HCT116 (cell line): ENCODE measurements around the gene THSD8. TPM values are rescaled to one million over a fixed set of nuclear protein-coding genes. Genes with fewer than 3 reads are reported as not detected.

Source experiments
- ATAC-seq: fragments of 200-7000 bp; cut with Tn5 transposase; 2 replicates; pipeline ENCODE4 v1.9.1; 2020; ENCODE audit warnings: mild to moderate bottlenecking, moderate library complexity
- BruUV-seq: library from RNA; stranded (reverse); fragments of 400-500 nt; replicated peaks from 2 replicates; lab custom pipeline; 2021; lab: Mats Ljungman, UMichigan
- CTCF ChIA-PET: fragments of 300-600 bp; sonication (Branson Sonifier 250); formaldehyde crosslinking; loops from one replicate; lab custom pipeline; 2021; ENCODE audit warnings: antibody characterized with exemption; lab: Charles Lee
- POLR2A ChIA-PET: fragments of 300-600, 350-600 bp; sonication (Branson Sonifier 250); formaldehyde crosslinking; loops from one replicate; lab custom pipeline; 2021; ENCODE audit warnings: antibody characterized with exemption; lab: Charles Lee
- RAD21 ChIA-PET, 2 experiments: fragments of 300-600 bp; sonication (Branson Sonifier 250); formaldehyde crosslinking; loops; one replicate each; lab custom pipeline; 2023; ENCODE audit warnings: low total read pairs in 2 of 2; ENCODE audit not compliant: uncharacterized antibody in 2 of 2, unreplicated experiment in 2 of 2, low non-redundant PET in 1 of 2; lab: Charles Lee
- DNase-seq: peaks from one replicate; pipeline ENCODE4 v3.0.0-alpha.2; 2010; ENCODE audit warnings: low read depth, low spot score
- H2AFZ ChIP-seq: fragments of 200-600 bp; shearing (Covaris generic), sonication (generic); 2 replicates; pipeline ENCODE4 v1.6.1; 2017; ENCODE audit warnings: low read depth, mixed run types, mixed read lengths, antibody characterized with exemption, low read length; ENCODE audit not compliant: poor library complexity, severe bottlenecking
- H3K27ac ChIP-seq: 2 replicates; pipeline ENCODE4 v1.5.1; 2012; ENCODE audit warnings: low read depth, low read length
- H3K27me3 ChIP-seq: fragments of 200-600 bp; sonication (generic); 2 replicates; pipeline ENCODE4 v1.6.1; 2016; ENCODE audit warnings: mixed run types, low read length, mixed read lengths; ENCODE audit not compliant: insufficient read depth
- H3K36me3 ChIP-seq, 2 experiments: fragments of 200-500 bp in 1 of 2; fragments of 200-600 bp in 1 of 2; sonication (Bioruptor generic) in 1 of 2; sonication (generic) in 1 of 2; 2 replicates each; pipeline versions ENCODE4 v1.5.1 to v1.6.1; 2014 to 2016; ENCODE audit warnings: low read length in 2 of 2, inconsistent platforms in 1 of 2, mixed read lengths in 1 of 2, mixed run types in 1 of 2; ENCODE audit not compliant: insufficient read depth in 2 of 2, control insufficient read depth in 1 of 2
- H3K4me1 ChIP-seq, 2 experiments: fragments of 200-600 bp in 1 of 2; sonication (generic) in 1 of 2; 2 replicates each; pipeline versions ENCODE4 v1.5.1 to v1.6.1; 2012 to 2017; ENCODE audit warnings: low read length in 2 of 2, inconsistent platforms in 1 of 2, mild to moderate bottlenecking in 1 of 2, mixed read lengths in 1 of 2, mixed run types in 1 of 2, moderate library complexity in 1 of 2; ENCODE audit not compliant: insufficient read depth in 2 of 2, control insufficient read depth in 1 of 2
- H3K4me2 ChIP-seq: fragments of 200-600 bp; sonication (generic); 2 replicates; pipeline ENCODE4 v1.6.1; 2017; ENCODE audit warnings: mixed run types, low read length, mixed read lengths
- H3K4me3 ChIP-seq, 2 experiments: fragments of 200-600 bp in 1 of 2; sonication (generic) in 1 of 2; replicated peaks in 1 of 2; 2 replicates each; pipeline ENCODE4 v1.5.1; 2011 to 2016; ENCODE audit warnings: low read length in 2 of 2, control low read depth in 1 of 2, low read depth in 1 of 2, mild to moderate bottlenecking in 1 of 2, mixed read lengths in 1 of 2, mixed run types in 1 of 2
- H3K79me2 ChIP-seq: fragments of 200-600 bp; sonication (generic); 2 replicates; pipeline ENCODE4 v1.6.1; 2017; ENCODE audit warnings: mild to moderate bottlenecking, mixed run types, low read length, moderate library complexity, mixed read lengths; ENCODE audit not compliant: insufficient read depth
- H3K9ac ChIP-seq: fragments of 200-600 bp; sonication (generic); 2 replicates; pipeline ENCODE4 v1.6.1; 2016; ENCODE audit warnings: low read length, mixed read lengths
- H3K9me2 ChIP-seq: fragments of 200-600 bp; sonication (generic), shearing (Covaris generic); 2 replicates; pipeline ENCODE4 v1.6.1; 2017; ENCODE audit warnings: mixed run types, mild to moderate bottlenecking, moderate library complexity; ENCODE audit not compliant: insufficient read depth
- H3K9me3 ChIP-seq, 2 experiments: fragments of 200-500 bp in 1 of 2; fragments of 200-600 bp in 1 of 2; sonication (Bioruptor generic) in 1 of 2; sonication (generic) in 1 of 2; 2 replicates each; pipeline ENCODE4 v1.6.1; 2014 to 2017; ENCODE audit warnings: low read length in 2 of 2, mixed read lengths in 2 of 2, inconsistent platforms in 1 of 2, low read depth in 1 of 2, mild to moderate bottlenecking in 1 of 2, mixed run types in 1 of 2, moderate library complexity in 1 of 2; ENCODE audit not compliant: control insufficient read depth in 1 of 2, insufficient read depth in 1 of 2
- H4K20me1 ChIP-seq: fragments of 200-600 bp; sonication (generic), shearing (Covaris generic); 2 replicates; pipeline ENCODE4 v1.6.1; 2017; ENCODE audit warnings: mixed run types, mild to moderate bottlenecking, moderate library complexity; ENCODE audit not compliant: insufficient read depth
- CBX3 ChIP-seq: IDR thresholded peaks from 2 replicates; pipeline ENCODE4 v1.6.1; 2012; ENCODE audit warnings: low read depth
- FOSL1 ChIP-seq: IDR thresholded peaks from 2 replicates; pipeline ENCODE4 v1.6.1; 2012; ENCODE audit warnings: low read depth
- POLR2A ChIP-seq: IDR thresholded peaks from 2 replicates; pipeline ENCODE4 v1.7.0; 2011; ENCODE audit warnings: borderline replicate concordance; ENCODE audit not compliant: insufficient read depth, insufficient read length; ENCODE audit errors: extremely low read depth
- POLR2AphosphoS5 ChIP-seq: IDR thresholded peaks from 2 replicates; pipeline ENCODE4 v1.6.1; 2011; ENCODE audit warnings: mild to moderate bottlenecking, low read depth, low read length, moderate library complexity
- SIN3A ChIP-seq: IDR thresholded peaks from 2 replicates; pipeline ENCODE4 v1.6.1; 2012; ENCODE audit warnings: low read depth
- SP1 ChIP-seq: IDR thresholded peaks from 2 replicates; pipeline ENCODE4 v1.6.1; 2012; ENCODE audit warnings: low read depth
- TCF7L2 ChIP-seq: IDR thresholded peaks from 2 replicates; pipeline ENCODE4 v1.7.0; 2011; ENCODE audit warnings: borderline replicate concordance, inconsistent platforms; ENCODE audit not compliant: insufficient read depth, insufficient read length; ENCODE audit errors: extremely low read depth
- YY1 ChIP-seq: IDR thresholded peaks from 2 replicates; pipeline ENCODE4 v1.6.1; 2011; ENCODE audit warnings: low read length, low read depth, moderate library complexity, mild to moderate bottlenecking; ENCODE audit not compliant: insufficient replicate concordance; ENCODE audit errors: extremely low read depth
- ZFX ChIP-seq: fragments of 450-650 bp; IDR thresholded peaks from 2 replicates; pipeline ENCODE4 v1.6.1; 2017
- intact Hi-C: fragments of 100-400 bp; cut with micrococcal nuclease; formaldehyde crosslinking; loops from 2 replicates; pipeline ENCODE4 v1.10.0; 2022
- total RNA-seq: library from RNA; stranded (reverse); gene quantifications from one replicate; pipeline ENCODE4 v1.2.1, GENCODE V29; 2021; ENCODE audit not compliant: unreplicated experiment
- TF ChIP-seq, protein P1 (sequence below): IDR thresholded peaks from 2 replicates; pipeline ENCODE4 v1.6.1; 2012
- TF ChIP-seq, protein P2 (sequence below): IDR thresholded peaks from 2 replicates; pipeline ENCODE4 v1.6.1; 2012

Gene THSD8
- total RNA-seq, 1 experiment from 2014 or later: 33.3 TPM

DNA sequence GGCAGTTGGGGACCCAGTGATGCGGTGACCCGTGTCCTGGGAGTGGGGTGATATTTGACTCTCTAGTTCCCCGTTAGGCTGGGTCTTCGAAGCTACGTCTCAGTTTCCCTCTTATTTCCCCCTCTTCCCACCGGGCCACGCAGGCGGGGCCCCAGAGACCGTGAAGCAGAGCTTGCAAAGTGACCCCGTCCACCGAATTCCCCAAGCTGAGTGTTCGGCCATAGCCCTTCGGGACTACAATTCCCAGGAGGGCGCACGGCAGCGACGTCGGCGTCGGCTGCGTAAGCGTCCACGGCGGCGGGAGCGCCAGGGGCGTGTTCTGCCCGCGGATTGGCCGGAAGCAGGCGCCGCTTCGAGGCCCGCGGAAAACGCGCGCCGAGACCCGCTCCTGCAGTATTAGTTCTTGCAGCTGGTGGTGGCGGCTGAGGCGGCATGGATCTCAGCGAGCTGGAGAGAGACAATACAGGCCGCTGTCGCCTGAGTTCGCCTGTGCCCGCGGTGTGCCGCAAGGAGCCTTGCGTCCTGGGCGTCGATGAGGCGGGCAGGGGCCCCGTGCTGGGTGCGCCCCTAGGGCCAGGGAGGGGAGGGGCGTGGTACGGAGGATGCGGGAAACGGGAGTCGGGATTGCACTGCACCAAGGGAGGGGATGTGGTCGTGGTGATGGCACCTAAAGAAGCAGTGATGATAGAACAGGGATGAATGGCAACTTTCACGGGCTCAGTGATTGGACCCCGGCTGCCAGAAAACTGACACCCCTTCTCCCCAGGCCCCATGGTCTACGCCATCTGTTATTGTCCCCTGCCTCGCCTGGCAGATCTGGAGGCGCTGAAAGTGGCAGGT, 4.6 kb downstream of the THSD8 start, which contains the start of gene RNASEH2A:
TSS of gene RNASEH2A (plus strand) at position 343 of the 840 bp plus-strand sequence. CDS start at position 433, 90 bp downstream.
- Histone ChIP-seq H3K4me1 (peaks cover 14 to 26% of the 10 kb centered on the region in 2 experiments; a peak in 3 of 4 replicates), H3K36me3 (peaks cover 4 to 7% of the 10 kb centered on the region in 2 experiments; a peak in 3 of 4 replicates), H3K9ac (peak within 1 kb of the TSS; percentile 81), H3K27ac (peak within 1 kb of the TSS; percentile 72), H3K79me2 (peaks cover 13% of the 10 kb centered on the region), H3K4me2 (peak within 1 kb of the TSS; percentile 94), H3K9me2 (no peaks in the 10 kb centered on the region), H3K27me3 (no peaks in the 10 kb centered on the region), H3K4me3 (peak within 1 kb of the TSS; percentile 82 to 89), H2AFZ (peak within 1 kb of the TSS; percentile 76), H3K9me3 (no peaks in the 10 kb centered on the region), H4K20me1 (no peaks in the 10 kb centered on the region)
- no TSS peak for BruUV-seq
- ATAC-seq (peak; percentile 86), DNase-seq (peak; percentile 71)
- CTCF ChIA-PET: interaction anchor here (0.9 to 2.4 kb wide), 5 partner anchors 9 to 46 kb away, joined by 3 to 12 read pairs (median 4); no protein-coding TSS in a partner anchor
- TF ChIP-seq POLR2A: peak; percentile 83
- TF ChIP-seq SIN3A: peak; percentile 96
- TF ChIP-seq CBX3: peak; percentile 59; the same call in 1 of the 2 replicates
- TF ChIP-seq, protein P1, sequence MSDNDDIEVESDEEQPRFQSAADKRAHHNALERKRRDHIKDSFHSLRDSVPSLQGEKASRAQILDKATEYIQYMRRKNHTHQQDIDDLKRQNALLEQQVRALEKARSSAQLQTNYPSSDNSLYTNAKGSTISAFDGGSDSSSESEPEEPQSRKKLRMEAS: peak; percentile 95
- peak; percentile 76; the same call in 1 of the 2 replicates for TF ChIP-seq ZFX
- TF ChIP-seq YY1: peak; percentile 86
- TF ChIP-seq, protein P2, sequence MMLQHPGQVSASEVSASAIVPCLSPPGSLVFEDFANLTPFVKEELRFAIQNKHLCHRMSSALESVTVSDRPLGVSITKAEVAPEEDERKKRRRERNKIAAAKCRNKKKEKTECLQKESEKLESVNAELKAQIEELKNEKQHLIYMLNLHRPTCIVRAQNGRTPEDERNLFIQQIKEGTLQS: no peak
- no peak for TF ChIP-seq FOSL1
- TF ChIP-seq POLR2AphosphoS5: peak; percentile 85
- TF ChIP-seq TCF7L2: peak; percentile 11
- peak; percentile 67 for TF ChIP-seq SP1
- intact Hi-C loops: no loop called here
- POLR2A ChIA-PET: interaction anchor here (0.8 to 1.8 kb wide), 4 partner anchors 14 to 49 kb away, joined by 3 to 12 read pairs (median 5); partner anchors contain the start of genes JUNB and RTBDN
- RAD21 ChIA-PET: no interaction called here
